Activated CD8-positive, alpha-beta memory T cell treated with anti-CD3 and anti-CD28 coated beads, Interleukin-2, amount 50 U/mL, for 24 hours (primary cell): ENCODE results near the gene COL19A1.
"Not testable (repeated sequence)": the region's sequence is repeated elsewhere in the genome, so short reads cannot be mapped to it uniquely, and the experiment has no call there.

Source experiments
- DNase-seq: peaks from one replicate; pipeline ENCODE4 v3.0.0-alpha.2; 2020; ENCODE audit errors: extremely low read depth

The COL19A1 gene

GRCh38 chr6:69900869-69901268 is 34.5 kb downstream of the COL19A1 start:
- no peak for DNase-seq

GRCh38 chr6:69901361-69901760 is 35.0 kb downstream of the COL19A1 start:
- no peak for DNase-seq

- DNase-seq, result no peak
These were observed 41.7 kb downstream of the COL19A1 start for GRCh38 chr6:69907981-69908498.

GRCh38 chr6:69913361-69913760 is 47.0 kb downstream of the COL19A1 start:
- DNase-seq, result no peak

GRCh38 chr6:69914015-69914485 is 47.7 kb downstream of the COL19A1 start:
- no peak for DNase-seq

- DNase-seq, result no peak
These were observed 49.0 kb downstream of the COL19A1 start for GRCh38 chr6:69915346-69915745.

GRCh38 chr6:69917834-69918233 is 51.5 kb downstream of the COL19A1 start:
- DNase-seq, result no peak

- no peak for DNase-seq
These were observed 52.6 kb downstream of the COL19A1 start for GRCh38 chr6:69918813-69919475.

GRCh38 chr6:69921066-69921465 is 54.7 kb downstream of the COL19A1 start:
- DNase-seq, result not testable (repeated sequence)

- DNase-seq, result not testable (repeated sequence)
These were observed 55.3 kb downstream of the COL19A1 start for GRCh38 chr6:69921611-69922010.

- DNase-seq, result no peak
These were observed 60.4 kb downstream of the COL19A1 start for GRCh38 chr6:69926745-69927144.

- no peak for DNase-seq
These were observed 66.9 kb downstream of the COL19A1 start for GRCh38 chr6:69933239-69933638.

GRCh38 chr6:69935079-69935478 is 68.7 kb downstream of the COL19A1 start:
- no peak for DNase-seq

- no peak for DNase-seq
These were observed 70.5 kb downstream of the COL19A1 start for GRCh38 chr6:69936674-69937363.

- no peak for DNase-seq
These were observed 71.2 kb downstream of the COL19A1 start for GRCh38 chr6:69937402-69938136.

- DNase-seq, result no peak
These were observed 76.1 kb downstream of the COL19A1 start for GRCh38 chr6:69942485-69942884.

- DNase-seq, result no peak
These were observed 78.8 kb downstream of the COL19A1 start for GRCh38 chr6:69945192-69945591.

- no peak for DNase-seq
These were observed 82.2 kb downstream of the COL19A1 start for GRCh38 chr6:69948479-69949114.

GRCh38 chr6:69953491-69953890 is 87.1 kb downstream of the COL19A1 start:
- no peak for DNase-seq

- DNase-seq, result no peak
These were observed 88.4 kb downstream of the COL19A1 start for GRCh38 chr6:69954733-69955132.

- no peak for DNase-seq
These were observed 91.7 kb downstream of the COL19A1 start for GRCh38 chr6:69957985-69958559.

- DNase-seq, result no peak
These were observed 92.6 kb downstream of the COL19A1 start for GRCh38 chr6:69958978-69959377.
